Activated T-cell treated with anti-CD3 and anti-CD28 coated beads, Interleukin-2, amount 50 U/mL, for 24 hours (primary cell): Measurements from ENCODE around the gene SPEG.

Source experiments
- DNase-seq: peaks from one replicate; pipeline ENCODE4 v3.0.0-alpha.2; 2020
- H3K27ac Mint-ChIP-seq: 2 replicates; pipeline ENCODE4 v1.8.0; 2020; ENCODE audit warnings: mild to moderate bottlenecking, mixed read lengths
- H3K27me3 Mint-ChIP-seq: 2 replicates; pipeline ENCODE4 v1.8.0; 2020; ENCODE audit warnings: mixed read lengths
- H3K36me3 Mint-ChIP-seq: 2 replicates; pipeline ENCODE4 v1.8.0; 2020; ENCODE audit warnings: low read depth, mixed read lengths
- H3K4me1 Mint-ChIP-seq: 2 replicates; pipeline ENCODE4 v1.8.0; 2020; ENCODE audit warnings: low read depth, mixed read lengths
- H3K4me3 Mint-ChIP-seq: 2 replicates; pipeline ENCODE4 v1.8.0; 2020; ENCODE audit warnings: mild to moderate bottlenecking, moderate library complexity, mixed read lengths
- H3K9me3 Mint-ChIP-seq: 2 replicates; pipeline ENCODE4 v1.8.0; 2020; ENCODE audit warnings: mixed read lengths

SPEG gene

GRCh38 chr2:219538956-219539788 lies 104.5 kb downstream of the SPEG start:
- H3K4me3 Mint-ChIP-seq, result no peak overlapping the region
- H3K27me3 Mint-ChIP-seq, result peaks cover 4% of the 10 kb centered on the region
- DNase-seq, result no peak
- peaks cover 21% of the 10 kb centered on the region for H3K4me1 Mint-ChIP-seq
- peaks cover 35% of the 10 kb centered on the region for H3K36me3 Mint-ChIP-seq
- H3K27ac Mint-ChIP-seq, result no peak overlapping the region
- H3K9me3 Mint-ChIP-seq, result no peaks in the 10 kb centered on the region

GRCh38 chr2:219539926-219540678 lies 105.5 kb downstream of the SPEG start:
- no peaks in the 10 kb centered on the region for H3K9me3 Mint-ChIP-seq
- no peak overlapping the region for H3K4me3 Mint-ChIP-seq
- peaks cover 12% of the 10 kb centered on the region for H3K27me3 Mint-ChIP-seq
- no peak for DNase-seq
- peaks cover 35% of the 10 kb centered on the region for H3K36me3 Mint-ChIP-seq
- peaks cover 30% of the 10 kb centered on the region for H3K4me1 Mint-ChIP-seq
- H3K27ac Mint-ChIP-seq, result no peak overlapping the region

GRCh38 chr2:219540784-219541504 lies 106.3 kb downstream of the SPEG start:
- Mint-ChIP-seq H3K4me3 (no peak overlapping the region), H3K36me3 (peaks cover 35% of the 10 kb centered on the region), H3K9me3 (no peaks in the 10 kb centered on the region), H3K27me3 (peaks cover 10% of the 10 kb centered on the region), H3K27ac (no peak overlapping the region), H3K4me1 (peaks cover 30% of the 10 kb centered on the region)
- no peak for DNase-seq

DNA sequence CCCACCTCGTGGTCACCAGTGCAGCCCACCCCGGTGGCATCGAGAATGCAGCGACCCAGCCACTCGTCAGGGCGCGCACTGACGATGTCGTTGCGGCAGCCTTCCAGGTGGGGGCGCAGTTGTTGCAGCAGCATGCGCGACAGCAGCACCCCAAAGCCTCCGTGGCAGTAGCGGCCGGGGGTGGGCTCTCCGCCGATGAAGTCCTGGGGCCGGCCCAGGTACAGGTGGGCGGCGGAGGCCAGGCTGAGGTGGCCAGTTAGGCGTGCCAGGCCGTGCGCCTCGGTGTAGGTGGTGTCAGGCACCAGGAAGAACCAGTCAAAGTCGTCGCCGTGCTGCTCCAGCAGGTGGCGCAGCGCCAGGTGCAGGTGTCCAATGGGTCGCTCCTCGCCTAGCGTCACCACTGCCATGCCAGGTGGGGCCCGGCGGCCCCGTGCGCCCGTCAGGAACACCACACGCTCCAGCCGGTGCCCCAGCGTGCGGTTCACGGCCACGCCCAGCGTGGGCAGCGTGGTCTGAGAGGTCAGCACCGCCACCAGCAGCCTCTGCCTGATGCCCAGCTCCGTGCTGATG lies 107.1 kb downstream of the SPEG start:
- DNase-seq, result peak; percentile 94
- H3K36me3 Mint-ChIP-seq, result peaks cover 35% of the 10 kb centered on the region
- no peaks in the 10 kb centered on the region for H3K9me3 Mint-ChIP-seq
- peaks cover 10% of the 10 kb centered on the region for H3K27me3 Mint-ChIP-seq
- H3K27ac Mint-ChIP-seq, result peak overlapping the region; percentile 18
- peaks cover 30% of the 10 kb centered on the region for H3K4me1 Mint-ChIP-seq
- H3K4me3 Mint-ChIP-seq, result peak overlapping the region; percentile 90

GRCh38 chr2:219542931-219543595 lies 108.4 kb downstream of the SPEG start:
- peak overlapping the region; percentile 84 for H3K27ac Mint-ChIP-seq
- no peaks in the 10 kb centered on the region for H3K9me3 Mint-ChIP-seq
- H3K4me3 Mint-ChIP-seq, result peak overlapping the region; percentile 90
- H3K4me1 Mint-ChIP-seq, result peaks cover 30% of the 10 kb centered on the region
- H3K27me3 Mint-ChIP-seq, result peaks cover 15% of the 10 kb centered on the region
- H3K36me3 Mint-ChIP-seq, result peaks cover 35% of the 10 kb centered on the region
- DNase-seq, result no peak

- Mint-ChIP-seq H3K4me1 (peaks cover 30% of the 10 kb centered on the region), H3K9me3 (no peaks in the 10 kb centered on the region), H3K36me3 (peaks cover 31% of the 10 kb centered on the region), H3K27me3 (peaks cover 21% of the 10 kb centered on the region), H3K27ac (peak within 1 kb of the TSS; percentile 84), H3K4me3 (peak within 1 kb of the TSS; percentile 90)
- peak; percentile 96 for DNase-seq
Measured at GRCh38 chr2:219543596-219544358, 109.1 kb downstream of the SPEG start, which contains the start of the genes CHPF and TMEM198. CHPF (minus strand) TSS chr2:219543809; CDS start chr2:219543538, 271 bp downstream. TMEM198 (plus strand) TSS chr2:219544028; CDS start chr2:219544728, 700 bp downstream.

GRCh38 chr2:219544567-219544966 lies 109.9 kb downstream of the SPEG start:
- Mint-ChIP-seq H3K27ac (no peak overlapping the region), H3K4me1 (peaks cover 30% of the 10 kb centered on the region), H3K27me3 (peaks cover 25% of the 10 kb centered on the region), H3K9me3 (no peaks in the 10 kb centered on the region), H3K36me3 (peaks cover 23% of the 10 kb centered on the region), H3K4me3 (peak overlapping the region; percentile 90)
- no peak for DNase-seq

DNA sequence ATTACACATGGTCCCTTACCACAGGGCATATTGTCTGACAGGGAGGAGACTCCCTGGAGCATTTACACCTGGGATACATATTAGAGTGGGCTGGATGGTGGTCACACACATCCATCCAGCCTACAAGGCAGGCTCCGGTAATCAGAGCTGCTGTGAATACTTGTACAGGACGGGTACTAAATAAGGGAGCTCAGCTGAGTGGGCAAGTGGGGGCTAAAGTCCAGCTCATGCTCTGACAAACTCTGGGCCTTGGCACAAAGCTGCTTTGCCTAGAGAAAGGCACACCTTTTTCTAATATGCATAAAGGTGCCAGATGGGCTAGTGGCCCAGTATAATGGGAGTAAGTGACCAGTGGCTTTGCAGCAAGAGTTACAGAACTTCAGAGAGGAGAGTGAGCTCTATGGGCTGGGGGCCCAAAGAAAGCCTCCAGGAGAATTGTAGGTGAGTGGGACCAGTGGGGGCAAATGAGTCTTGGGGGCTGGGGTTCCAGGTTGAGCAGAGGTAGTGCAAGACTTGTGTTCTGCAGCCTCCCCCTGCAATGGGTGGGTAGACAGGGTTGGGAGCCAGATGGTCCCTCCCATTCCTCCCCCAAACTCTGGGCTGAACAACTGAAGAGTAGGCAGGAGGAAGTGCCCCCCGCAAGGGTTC lies 110.8 kb downstream of the SPEG start:
- no peak for DNase-seq
- peaks cover 30% of the 10 kb centered on the region for H3K4me1 Mint-ChIP-seq
- H3K9me3 Mint-ChIP-seq, result no peaks in the 10 kb centered on the region
- H3K36me3 Mint-ChIP-seq, result peaks cover 15% of the 10 kb centered on the region
- H3K27me3 Mint-ChIP-seq, result peaks cover 26% of the 10 kb centered on the region
- no peak overlapping the region for H3K27ac Mint-ChIP-seq
- H3K4me3 Mint-ChIP-seq, result no peak overlapping the region

- DNase-seq, result no peak
- Mint-ChIP-seq H3K4me3 (no peak overlapping the region), H3K36me3 (peaks cover 10% of the 10 kb centered on the region), H3K4me1 (peaks cover 30% of the 10 kb centered on the region), H3K9me3 (no peaks in the 10 kb centered on the region), H3K27me3 (peaks cover 31% of the 10 kb centered on the region), H3K27ac (no peak overlapping the region)
Measured at GRCh38 chr2:219545943-219546352, 111.3 kb downstream of the SPEG start.

DNA sequence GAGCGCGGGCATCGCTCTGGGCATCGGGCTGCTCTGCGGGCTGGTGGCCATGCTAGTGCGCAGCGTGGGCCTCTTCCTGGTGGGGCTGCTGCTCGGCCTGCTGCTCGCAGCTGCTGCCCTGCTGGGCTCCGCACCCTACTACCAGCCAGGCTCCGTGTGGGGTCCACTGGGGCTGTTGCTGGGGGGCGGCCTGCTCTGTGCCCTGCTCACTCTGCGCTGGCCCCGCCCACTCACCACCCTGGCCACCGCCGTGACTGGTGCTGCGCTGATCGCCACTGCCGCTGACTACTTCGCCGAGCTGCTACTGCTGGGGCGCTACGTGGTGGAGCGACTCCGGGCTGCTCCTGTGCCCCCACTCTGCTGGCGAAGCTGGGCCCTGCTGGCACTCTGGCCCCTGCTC lies 113.0 kb downstream of the SPEG start:
- H3K27ac Mint-ChIP-seq, result no peak overlapping the region

More for the DNA sequence above, 113.0 kb downstream of the SPEG start:
- peaks cover 43% of the 10 kb centered on the region for H3K27me3 Mint-ChIP-seq
- peaks cover 3% of the 10 kb centered on the region for H3K36me3 Mint-ChIP-seq
- peaks cover 20% of the 10 kb centered on the region for H3K4me1 Mint-ChIP-seq
- no peak for DNase-seq
- H3K9me3 Mint-ChIP-seq, result no peaks in the 10 kb centered on the region
- no peak overlapping the region for H3K4me3 Mint-ChIP-seq
